OCI-LY7 (cell line): ENCODE measurements around the gene RNF123. TPM values are rescaled to one million over a fixed set of nuclear protein-coding genes. Genes with fewer than 3 reads are reported as not detected.

Experiments used
- BruUV-seq: library from RNA; stranded (reverse); fragments of 400-500 nt; replicated peaks from 2 replicates; lab custom pipeline; 2021; lab: Mats Ljungman, UMichigan
- CTCF ChIA-PET: fragments of 300-600 bp; sonication (Branson Sonifier 250); formaldehyde crosslinking; loops from one replicate; lab custom pipeline; 2022; ENCODE audit warnings: antibody characterized with exemption; ENCODE audit not compliant: unreplicated experiment; lab: Charles Lee
- POLR2A ChIA-PET: fragments of 300-600 bp; sonication (Branson Sonifier 250); formaldehyde crosslinking; loops from one replicate; lab custom pipeline; 2022; ENCODE audit warnings: antibody characterized with exemption; lab: Charles Lee
- DNase-seq: peaks from one replicate; pipeline ENCODE4 v3.0.0-alpha.2; 2015; ENCODE audit warnings: low spot score
- H2AFZ ChIP-seq: fragments of 200-600 bp; sonication (generic), shearing (Covaris generic); 2 replicates; pipeline ENCODE4 v1.6.1; 2014; ENCODE audit warnings: mild to moderate bottlenecking, antibody characterized with exemption, low read length, moderate library complexity
- H3K27ac ChIP-seq: fragments of 200-600 bp; sonication (generic); 2 replicates; pipeline ENCODE4 v1.5.1; 2014; ENCODE audit warnings: mixed run types, low read depth, mild to moderate bottlenecking, moderate library complexity, low read length, inconsistent platforms; ENCODE audit not compliant: poor library complexity, severe bottlenecking
- H3K36me3 ChIP-seq: fragments of 200-600 bp; sonication (generic); 2 replicates; pipeline ENCODE4 v1.6.1; 2014; ENCODE audit warnings: mild to moderate bottlenecking, antibody characterized with exemption, low read length, moderate library complexity, mixed read lengths; ENCODE audit not compliant: insufficient read depth
- H3K4me1 ChIP-seq: fragments of 200-600 bp; sonication (generic); 2 replicates; pipeline ENCODE4 v1.5.1; 2014; ENCODE audit warnings: mild to moderate bottlenecking, low read length; ENCODE audit not compliant: insufficient read depth, poor library complexity, severe bottlenecking
- H3K4me2 ChIP-seq: fragments of 200-600 bp; sonication (generic); 2 replicates; pipeline ENCODE4 v1.6.1; 2014; ENCODE audit warnings: mild to moderate bottlenecking, low read length
- H3K4me3 ChIP-seq: fragments of 200-600 bp; sonication (generic); 2 replicates; pipeline ENCODE4 v1.5.1; 2014; ENCODE audit warnings: mild to moderate bottlenecking, low read depth, low read length; ENCODE audit not compliant: poor library complexity, severe bottlenecking
- H3K79me2 ChIP-seq: fragments of 200-600 bp; sonication (generic); 2 replicates; pipeline ENCODE4 v1.6.1; 2016; ENCODE audit warnings: low read depth, mild to moderate bottlenecking, low read length, moderate library complexity, mixed read lengths; ENCODE audit not compliant: insufficient read depth
- H3K9me2 ChIP-seq: fragments of 200-600 bp; sonication (generic); 2 replicates; pipeline ENCODE4 v1.6.1; 2016; ENCODE audit warnings: mild to moderate bottlenecking, low read length, mixed read lengths; ENCODE audit not compliant: insufficient read depth
- H3K9me3 ChIP-seq: fragments of 200-600 bp; sonication (generic); 2 replicates; pipeline ENCODE4 v1.6.1; 2014; ENCODE audit warnings: mild to moderate bottlenecking, mixed run types, low read length, mixed read lengths
- H4K20me1 ChIP-seq: fragments of 200-600 bp; sonication (generic); 2 replicates; pipeline ENCODE4 v1.6.1; 2014; ENCODE audit warnings: mild to moderate bottlenecking, antibody characterized with exemption, low read length, moderate library complexity, mixed read lengths; ENCODE audit not compliant: insufficient read depth
- CTCF ChIP-seq: fragments of 200-600 bp; sonication (generic); conservative IDR thresholded peaks from 2 replicates; pipeline ENCODE4 v1.5.1; 2014; ENCODE audit warnings: mild to moderate bottlenecking, antibody characterized with exemption, low read length, moderate library complexity, mixed read lengths
- EZH2phosphoT487 ChIP-seq: fragments of 200-600 bp; sonication (generic); IDR thresholded peaks from 2 replicates; pipeline ENCODE4 v1.6.1; 2018; ENCODE audit warnings: low read depth, borderline replicate concordance, mild to moderate bottlenecking, mixed run types, antibody characterized with exemption, low read length, moderate library complexity, mixed read lengths
- intact Hi-C: fragments of 100-400 bp; cut with micrococcal nuclease; formaldehyde crosslinking; loops from one replicate; pipeline ENCODE4 v1.10.0; 2022; ENCODE audit not compliant: unreplicated experiment
- total RNA-seq, 2 experiments: library from RNA; depleted of rRNA in 1 of 2; stranded (reverse); fragments of >200 nt in 1 of 2; shearing (Covaris generic) in 1 of 2; gene quantifications; 2 replicates each; pipeline ENCODE4 v1.2.3, GENCODE V29; 2014 to 2022

Gene RNF123
- total RNA-seq, 2 experiments from 2014 or later: 20.8 to 48.4 TPM

- H3K4me1 ChIP-seq: no peaks in the 10 kb centered on the region
- BruUV-seq: no TSS peak
- no peaks in the 10 kb centered on the region for H3K9me3 ChIP-seq
- ChIA-PET POLR2A (no interaction called here), CTCF (no interaction called here)
- H3K36me3 ChIP-seq: no peaks in the 10 kb centered on the region
- H3K4me2 ChIP-seq: no peak overlapping the region
- H3K4me3 ChIP-seq: no peak overlapping the region
- TF ChIP-seq EZH2phosphoT487 (no peak), CTCF (no peak)
- H4K20me1 ChIP-seq: no peaks in the 10 kb centered on the region
- no peaks in the 10 kb centered on the region for H3K9me2 ChIP-seq
- H3K79me2 ChIP-seq: no peaks in the 10 kb centered on the region
- H3K27ac ChIP-seq: no peak overlapping the region
- DNase-seq: no peak
- intact Hi-C loops: no loop called here
- no peak overlapping the region for H2AFZ ChIP-seq
These were observed 27.3 kb upstream of the RNF123 start for GRCh38 chr3:49662021-49662420.

- Histone ChIP-seq H2AFZ (no peak overlapping the region), H3K9me3 (no peaks in the 10 kb centered on the region), H3K79me2 (no peaks in the 10 kb centered on the region), H3K4me3 (no peak overlapping the region), H3K9me2 (no peaks in the 10 kb centered on the region), H4K20me1 (no peaks in the 10 kb centered on the region), H3K4me1 (no peaks in the 10 kb centered on the region), H3K4me2 (no peak overlapping the region), H3K36me3 (no peaks in the 10 kb centered on the region), H3K27ac (no peak overlapping the region)
- POLR2A ChIA-PET: no interaction called here
- BruUV-seq: no TSS peak
- intact Hi-C loops: no loop called here
- TF ChIP-seq EZH2phosphoT487 (no peak), CTCF (no peak)
- DNase-seq: no peak
- CTCF ChIA-PET: no interaction called here
These were observed 26.5 kb upstream of the RNF123 start for GRCh38 chr3:49662720-49663413.

GRCh38 chr3:49663831-49664230, 25.5 kb upstream of the RNF123 start:
- H3K27ac ChIP-seq: no peak overlapping the region
- H3K4me1 ChIP-seq: no peaks in the 10 kb centered on the region
- H3K79me2 ChIP-seq: no peaks in the 10 kb centered on the region
- POLR2A ChIA-PET: no interaction called here
- H3K9me2 ChIP-seq: no peaks in the 10 kb centered on the region
- no peak for TF ChIP-seq EZH2phosphoT487
- no peak for TF ChIP-seq CTCF
- no peaks in the 10 kb centered on the region for H4K20me1 ChIP-seq
- H3K4me3 ChIP-seq: no peak overlapping the region
- H3K36me3 ChIP-seq: no peaks in the 10 kb centered on the region
- CTCF ChIA-PET: no interaction called here
- no TSS peak for BruUV-seq
- no peak overlapping the region for H3K4me2 ChIP-seq
- no peaks in the 10 kb centered on the region for H3K9me3 ChIP-seq
- intact Hi-C loops: no loop called here
- no peak for DNase-seq
- no peak overlapping the region for H2AFZ ChIP-seq
